ENCODE results near the gene SCML1. TPM values are rescaled to one million over a fixed set of nuclear protein-coding genes. Genes with fewer than 3 reads are reported as not detected.

SCML1 gene
- total RNA-seq, 2 donors from 2014 or later = 0.80 to 3.9 TPM

DNA sequence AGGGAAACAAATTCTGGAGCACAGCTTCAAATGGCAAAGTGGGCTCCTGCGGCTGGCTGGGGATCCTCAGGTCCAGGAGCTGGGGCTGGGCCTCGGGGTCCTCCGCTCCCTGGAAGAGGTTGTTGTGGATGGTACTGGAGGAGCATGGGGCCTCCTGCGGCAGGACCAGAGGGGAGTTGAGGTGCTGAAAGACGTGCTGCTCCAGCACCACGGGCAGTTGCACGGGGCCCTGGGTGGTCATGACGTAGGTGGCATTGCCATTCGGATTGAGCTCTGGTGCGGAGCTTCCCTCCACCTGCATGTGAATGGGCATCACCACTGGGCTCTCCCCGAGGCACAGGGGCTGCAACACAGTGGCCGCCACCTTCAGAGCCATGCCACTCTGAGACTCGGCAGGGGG lies 64.1 kb downstream of the SCML1 start:
- Mint-ChIP-seq H3K4me1 (no peaks in the 10 kb centered on the region), H3K4me3 (no peak overlapping the region), H3K27me3 (no peaks in the 10 kb centered on the region), H3K9me3 (no peaks in the 10 kb centered on the region), H3K36me3 (ENCODE audit: low read depth) (no peaks in the 10 kb centered on the region), H3K27ac (no peak overlapping the region)
- no peak for ATAC-seq (replicated peaks)

- Mint-ChIP-seq H3K27ac (no peak overlapping the region), H3K27me3 (no peaks in the 10 kb centered on the region), H3K36me3 (ENCODE audit: low read depth) (no peaks in the 10 kb centered on the region), H3K4me3 (no peak overlapping the region), H3K9me3 (no peaks in the 10 kb centered on the region), H3K4me1 (no peaks in the 10 kb centered on the region)
- ATAC-seq (replicated peaks) = no peak
These were observed 65.5 kb downstream of the SCML1 start for GRCh38 chrX:17802756-17803155.

- Mint-ChIP-seq H3K4me1 (no peaks in the 10 kb centered on the region), H3K4me3 (no peak overlapping the region), H3K27me3 (no peaks in the 10 kb centered on the region), H3K36me3 (ENCODE audit: low read depth) (no peaks in the 10 kb centered on the region), H3K9me3 (no peaks in the 10 kb centered on the region), H3K27ac (no peak overlapping the region)
- ATAC-seq (replicated peaks) = no peak
These were observed 66.2 kb downstream of the SCML1 start for GRCh38 chrX:17803449-17803848.

Other genes with a start within 250 kb of the SCML1 start
- under 1 TPM in 1 of 2 donors, not detected in 1; 0.29 TPM for gene RAI2, start 123.8 kb downstream of the SCML1 start, total RNA-seq

Data from activated T-helper 17 cell treated with anti-CD3 and anti-CD28 coated beads, Interleukin-2, amount 50 U/mL, for 72 hours (primary cell).